ENCODE measurements around the gene GOLIM4.

Gene GOLIM4

DNA sequence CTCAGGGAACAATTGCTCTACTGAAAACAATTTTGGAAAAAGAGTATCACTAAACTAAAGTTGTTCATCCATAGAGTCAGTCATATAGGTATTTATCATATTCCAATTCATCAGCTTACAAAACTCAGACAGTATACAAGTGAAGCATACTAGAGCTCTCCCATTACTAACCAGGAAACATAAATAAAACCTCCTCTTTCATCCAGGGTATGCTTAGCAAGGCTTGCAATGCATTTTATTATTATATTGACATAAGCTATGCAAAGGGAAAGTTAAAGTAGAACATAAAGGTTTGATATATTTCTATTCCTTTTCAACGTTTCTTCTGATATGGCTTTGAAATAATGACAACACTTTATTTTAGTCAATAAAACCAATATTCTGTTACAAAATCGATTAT, 106.7 kb downstream of the GOLIM4 start:
- DNase-seq (ENCODE audit: low read depth): no peak

DNA sequence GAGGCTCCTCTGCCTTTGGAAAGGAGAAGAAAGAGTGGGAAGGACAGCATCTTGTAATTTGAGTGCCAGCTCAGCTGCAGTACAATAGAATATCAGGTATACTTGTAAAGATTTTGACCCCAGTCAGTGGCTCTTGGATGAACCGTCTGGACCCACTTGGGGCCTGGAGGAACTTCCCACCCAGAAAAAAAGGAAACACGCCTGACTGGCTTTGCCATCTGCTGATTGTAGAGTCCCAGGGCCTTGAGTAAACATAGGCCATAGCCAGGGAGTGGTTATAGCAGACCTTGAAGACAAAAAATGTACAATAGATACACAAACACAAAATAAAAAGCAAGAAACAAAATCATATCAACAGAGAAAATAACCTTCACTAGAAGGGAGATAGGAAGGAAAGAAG, 112.1 kb downstream of the GOLIM4 start:
- no peak for DNase-seq (ENCODE audit: low read depth)

DNA sequence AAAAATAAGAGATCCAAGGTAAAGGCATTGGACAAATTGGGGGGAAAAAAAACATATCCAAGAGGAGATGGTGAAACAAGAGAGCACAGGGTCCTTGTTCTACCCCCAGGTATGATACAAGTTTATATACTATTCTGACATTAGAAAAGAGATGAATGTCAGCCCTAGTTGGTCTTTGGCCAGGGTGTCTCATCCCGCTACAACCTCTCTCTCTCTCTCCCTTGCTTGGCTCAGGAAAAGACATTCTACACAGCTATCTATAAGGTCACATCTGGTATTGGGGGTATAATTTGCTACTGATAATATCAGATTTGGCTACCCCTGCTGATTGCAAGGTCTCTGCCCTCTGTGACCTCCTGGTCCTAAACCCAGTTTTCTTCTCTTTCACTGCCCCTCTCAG, 117.2 kb downstream of the GOLIM4 start:
- no peak for DNase-seq (ENCODE audit: low read depth)

DNA sequence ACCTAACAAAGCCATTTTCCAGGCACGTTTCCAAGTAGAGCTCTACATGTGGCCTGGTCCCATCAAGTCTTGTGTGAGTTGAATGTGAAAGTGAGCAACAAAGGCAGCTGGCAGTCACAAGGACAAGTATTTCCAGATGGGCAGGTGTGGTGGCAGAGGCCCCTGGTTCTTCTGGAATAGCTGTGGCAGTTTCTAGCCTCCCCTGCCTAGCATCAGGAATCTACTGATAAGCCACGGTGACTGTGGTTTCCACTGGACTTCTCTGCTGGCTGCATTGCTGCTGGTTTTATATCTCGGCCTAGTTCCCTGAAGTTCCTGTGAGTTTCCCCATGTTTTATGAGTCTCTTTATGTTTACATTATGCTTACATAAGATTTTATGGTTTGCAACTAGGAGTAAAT, 117.7 kb downstream of the GOLIM4 start:
- no peak for DNase-seq (ENCODE audit: low read depth)

DNA sequence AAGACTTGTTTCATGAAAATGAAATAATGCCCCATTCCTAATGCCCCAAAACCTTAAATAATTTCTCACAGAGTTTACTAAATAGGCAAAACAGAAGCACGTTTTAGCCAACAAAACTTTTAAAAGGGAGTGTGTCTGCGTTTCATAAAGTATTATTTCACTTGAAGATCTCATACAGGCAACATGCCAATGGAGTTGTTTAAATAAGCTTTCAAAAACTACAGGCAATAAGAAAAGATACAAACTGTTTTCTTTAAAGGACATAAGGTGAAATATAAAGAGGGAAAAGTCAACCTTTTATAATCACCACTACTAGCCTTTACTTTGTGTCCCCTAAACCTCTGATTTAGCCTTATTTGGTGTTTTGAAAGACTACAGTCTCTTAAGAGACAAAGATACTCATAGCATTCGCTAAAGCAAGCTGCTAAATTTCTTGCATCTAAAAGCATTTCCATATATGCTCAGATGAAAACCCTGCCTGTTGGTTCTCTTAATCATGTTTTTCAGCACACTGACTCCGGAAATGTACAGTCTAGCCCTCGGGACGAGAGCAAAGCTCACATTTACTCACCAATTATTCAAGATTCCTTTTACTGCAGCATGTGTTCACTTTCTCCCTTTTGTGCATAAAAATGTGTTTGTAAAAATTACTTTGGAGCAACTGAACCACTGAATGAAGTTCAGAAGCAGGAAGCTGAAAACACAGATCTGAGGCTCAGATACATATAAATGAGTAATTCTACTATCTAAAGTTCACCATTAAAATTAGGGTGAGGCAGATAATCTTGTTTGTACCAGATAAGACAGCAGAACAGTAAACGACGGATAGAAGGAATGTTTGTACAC, 119.0 kb downstream of the GOLIM4 start:
- no peak for DNase-seq (ENCODE audit: low read depth)

DNA sequence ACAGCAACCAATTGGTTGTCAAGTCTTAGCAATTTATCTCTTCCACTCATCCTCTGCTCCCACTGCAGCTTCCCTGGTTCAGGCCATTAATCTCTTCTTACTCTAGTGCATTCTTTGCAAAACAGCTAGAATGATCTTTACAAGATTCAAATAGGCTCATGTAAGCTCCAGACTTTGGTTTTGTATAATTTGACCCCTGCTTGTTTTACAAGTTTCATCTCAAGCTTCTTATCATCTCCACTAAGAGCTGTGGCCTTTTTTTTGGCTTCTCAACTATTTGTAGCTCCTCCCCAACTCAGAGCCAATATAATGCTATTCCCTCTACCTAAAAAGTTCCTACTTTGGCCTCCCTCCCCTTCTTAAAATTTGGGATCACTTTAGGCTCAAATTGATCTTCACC, 121.8 kb downstream of the GOLIM4 start:
- no peak for DNase-seq (ENCODE audit: low read depth)

DNA sequence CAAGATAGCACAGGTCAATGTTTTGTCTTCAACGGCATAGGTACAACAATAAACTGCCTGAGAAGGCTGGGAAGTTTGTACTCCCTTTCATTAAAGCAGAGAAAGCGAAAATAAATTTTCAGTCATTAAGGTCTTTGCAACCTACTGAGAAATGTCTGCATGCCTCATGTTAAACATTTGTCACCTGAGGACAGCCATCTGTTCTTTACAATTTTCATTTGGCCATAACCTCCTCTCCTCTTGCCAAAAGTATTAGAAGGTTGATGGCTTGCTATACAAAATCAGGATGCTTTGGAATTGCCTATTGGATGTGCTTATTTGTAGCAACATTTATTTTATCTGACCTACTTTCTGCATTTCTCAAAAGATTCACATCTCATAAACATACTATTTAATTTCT, 122.7 kb downstream of the GOLIM4 start:
- DNase-seq (ENCODE audit: low read depth): no peak

DNA sequence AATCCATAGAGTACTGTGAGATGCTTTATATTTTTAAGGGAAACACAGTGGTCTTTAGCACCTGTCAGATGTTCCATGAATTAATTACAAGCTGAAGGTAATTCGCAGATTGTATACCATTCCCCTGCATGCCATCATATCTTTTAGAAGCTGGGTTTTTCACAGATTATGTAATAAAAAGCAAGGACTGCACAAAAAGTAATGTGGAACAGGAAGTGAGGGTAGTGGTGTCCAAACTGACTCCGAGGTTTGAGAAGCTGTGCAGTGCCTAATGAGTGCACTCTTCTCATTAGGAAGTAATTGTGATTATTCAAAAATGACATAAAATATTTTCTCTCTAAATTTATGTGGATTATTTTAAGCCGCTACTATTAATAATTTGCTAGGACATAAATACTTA, 123.2 kb downstream of the GOLIM4 start:
- no peak for DNase-seq (ENCODE audit: low read depth)

DNA sequence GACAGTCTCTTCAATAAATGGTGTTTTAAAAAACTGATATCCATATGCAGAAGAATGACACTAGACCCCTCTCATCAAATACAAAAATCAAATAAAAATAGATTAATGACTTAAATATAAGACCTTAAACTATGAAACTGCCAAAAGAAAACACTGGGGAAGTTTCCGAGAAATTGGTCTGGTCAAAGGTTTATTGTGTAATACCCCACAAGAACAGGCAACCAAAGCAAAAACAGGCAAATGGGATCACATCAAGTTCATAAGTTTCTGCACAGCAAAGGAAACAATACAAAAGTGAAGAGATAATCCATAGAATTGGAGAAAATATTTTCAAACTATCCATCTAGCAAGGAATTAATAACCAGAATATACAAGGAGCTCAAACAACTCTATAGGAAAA, 126.2 kb downstream of the GOLIM4 start:
- no peak for DNase-seq (ENCODE audit: low read depth)

DNA sequence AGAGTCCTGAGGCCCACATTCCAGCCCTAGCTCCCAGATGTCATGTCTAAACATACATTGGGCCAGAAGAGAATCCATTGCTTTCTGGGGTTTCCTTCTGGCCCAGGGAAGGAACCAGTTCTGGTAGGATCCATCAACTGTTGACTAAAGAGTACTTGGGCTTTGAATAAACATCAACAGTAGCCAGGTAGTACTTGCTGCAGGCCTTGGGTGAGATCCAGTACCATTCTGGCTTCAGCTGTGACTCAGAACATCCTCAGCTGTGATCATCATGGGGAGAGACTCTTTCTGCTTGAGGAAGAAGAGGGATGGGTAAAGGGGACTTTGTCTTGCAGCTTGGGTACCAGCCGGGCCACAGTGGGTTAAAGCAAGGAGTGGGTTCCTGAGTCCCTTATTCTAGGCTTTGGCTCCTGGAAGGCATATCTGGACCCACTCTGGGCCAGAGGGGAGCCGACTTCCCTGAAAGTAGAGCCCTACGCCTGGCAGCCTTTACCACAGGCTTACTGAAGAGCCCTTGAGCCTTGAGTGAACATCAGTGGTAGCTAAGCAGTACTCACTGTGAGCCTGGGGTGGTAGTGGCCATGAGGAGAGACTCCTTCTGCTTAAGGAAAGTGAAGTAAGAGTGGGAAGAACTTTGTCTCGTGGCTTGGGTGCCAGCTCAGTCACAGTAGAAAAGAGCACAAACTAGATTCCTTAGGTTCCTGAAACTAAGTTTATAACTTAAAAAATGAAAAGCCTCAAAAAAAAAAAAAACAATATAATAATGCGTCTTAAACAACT, 128.3 kb downstream of the GOLIM4 start:
- DNase-seq (ENCODE audit: low read depth): no peak

All from stimulated activated CD8-positive, alpha-beta memory T cell treated with anti-CD3 and anti-CD28 coated beads, Interleukin-12 subunit alpha, Interleukin-12 subunit beta, amount 100 ng/mL, for 1 hour (primary cell).